Common myeloid progenitor, CD34-positive (primary cell): ENCODE data around the gene MYO1B.

ENCODE experiments used
- CTCF ChIA-PET: fragments of 350-600 bp; sonication (Branson Sonifier 250); formaldehyde crosslinking; loops from one replicate; lab custom pipeline; 2021; ENCODE audit warnings: antibody characterized with exemption; lab: Charles Lee
- POLR2A ChIA-PET: fragments of 350-600 bp; sonication (Branson Sonifier 250); formaldehyde crosslinking; loops from one replicate; lab custom pipeline; 2021; ENCODE audit warnings: antibody characterized with exemption; lab: Charles Lee
- DNase-seq, 3 donors: peaks; one replicate each; pipeline versions ENCODE4 v3.0.0 to v3.0.0-alpha.2; 2013
- H3K27ac ChIP-seq, 2 experiments: 1 replicate in 1 of 2; 2 replicates in 1 of 2; pipeline ENCODE4 v1.7.0; 2013; ENCODE audit warnings: inconsistent platforms in 2 of 2, low read length in 2 of 2, mild to moderate bottlenecking in 2 of 2, low read depth in 1 of 2, moderate library complexity in 1 of 2; ENCODE audit not compliant: severe bottlenecking in 2 of 2, insufficient read depth in 1 of 2, poor library complexity in 1 of 2
- H3K27me3 ChIP-seq, 5 experiments: replicated peaks in 2 of 5; 1 replicate in 3 of 5; 2 replicates in 2 of 5; pipeline versions ENCODE4 v1.6.1 to v1.7.0; 2013; ENCODE audit warnings: low read length in 4 of 5, mild to moderate bottlenecking in 2 of 5, moderate library complexity in 2 of 5, inconsistent platforms in 1 of 5; ENCODE audit not compliant: insufficient read depth in 5 of 5, control insufficient read depth in 4 of 5
- H3K36me3 ChIP-seq, 4 experiments: 1 replicate in 2 of 4; 2 replicates in 2 of 4; pipeline versions ENCODE4 v1.6.1 to v1.7.0; 2013; ENCODE audit warnings: low read length in 3 of 4, control low read depth in 1 of 4, mild to moderate bottlenecking in 1 of 4; ENCODE audit not compliant: control insufficient read depth in 4 of 4, insufficient read depth in 4 of 4
- H3K4me1 ChIP-seq, 4 experiments: 1 replicate in 3 of 4; 2 replicates in 1 of 4; pipeline versions ENCODE4 v1.6.1 to v1.7.1; 2013; ENCODE audit warnings: low read length in 3 of 4, mild to moderate bottlenecking in 3 of 4, control low read depth in 1 of 4, inconsistent platforms in 1 of 4, moderate library complexity in 1 of 4; ENCODE audit not compliant: control insufficient read depth in 4 of 4, insufficient read depth in 4 of 4; ENCODE audit errors: control extremely low read depth in 1 of 4
- H3K4me3 ChIP-seq, 7 experiments: 1 replicate in 4 of 7; 2 replicates in 3 of 7; pipeline versions ENCODE4 v1.5.1 to v1.7.0; 2013; ENCODE audit warnings: mild to moderate bottlenecking in 7 of 7, low read length in 6 of 7, moderate library complexity in 6 of 7, inconsistent platforms in 2 of 7, low read depth in 2 of 7, control low read depth in 1 of 7; ENCODE audit not compliant: insufficient read depth in 4 of 7, control insufficient read depth in 1 of 7; ENCODE audit errors: extremely low read depth in 1 of 7
- H3K9me3 ChIP-seq, 5 experiments: 1 replicate in 4 of 5; 2 replicates in 1 of 5; pipeline versions ENCODE4 v1.6.1 to v1.7.1; 2013; ENCODE audit warnings: low read length in 4 of 5, mild to moderate bottlenecking in 2 of 5, inconsistent platforms in 1 of 5, low read depth in 1 of 5, moderate library complexity in 1 of 5; ENCODE audit not compliant: control insufficient read depth in 4 of 5, insufficient read depth in 2 of 5; ENCODE audit errors: control extremely low read depth in 1 of 5
- WGBS: methylation state at CpG from one replicate; pipeline ENCODE4 v1.1.5; 2013; ENCODE audit not compliant: insufficient coverage; 5-methylcytosine and 5-hydroxymethylcytosine counted together

MYO1B gene

GRCh38 chr2:191389288-191389687, 144.1 kb downstream of the MYO1B start:
- WGBS, result 89% methylated on average over 5 of the region's 5 CpGs
- Histone ChIP-seq H3K27ac (no peak overlapping the region), H3K36me3 (no peaks in the 10 kb centered on the region), H3K4me3 (no peak overlapping the region), H3K27me3 (no peaks in the 10 kb centered on the region), H3K4me1 (no peaks in the 10 kb centered on the region), H3K9me3 (no peaks in the 10 kb centered on the region)
- POLR2A ChIA-PET, result no interaction called here
- CTCF ChIA-PET, result no interaction called here
- DNase-seq, result no peak

GRCh38 chr2:191391171-191391570, 146.0 kb downstream of the MYO1B start:
- ChIA-PET POLR2A (no interaction called here), CTCF (no interaction called here)
- Histone ChIP-seq H3K9me3 (no peaks in the 10 kb centered on the region), H3K27ac (no peak overlapping the region), H3K27me3 (no peaks in the 10 kb centered on the region), H3K4me1 (no peaks in the 10 kb centered on the region), H3K4me3 (no peak overlapping the region), H3K36me3 (no peaks in the 10 kb centered on the region)
- WGBS, result 100% methylated on average over 2 of the region's 3 CpGs
- no peak for DNase-seq

- 100% methylated on average over 2 of the region's 2 CpGs for WGBS
- POLR2A ChIA-PET, result no interaction called here
- no peak overlapping the region for H3K4me3 ChIP-seq
- CTCF ChIA-PET, result no interaction called here
- DNase-seq, result no peak
- no peaks in the 10 kb centered on the region for H3K4me1 ChIP-seq
- H3K27ac ChIP-seq, result no peak overlapping the region
- H3K9me3 ChIP-seq, result no peaks in the 10 kb centered on the region
- H3K27me3 ChIP-seq, result no peaks in the 10 kb centered on the region
- no peaks in the 10 kb centered on the region for H3K36me3 ChIP-seq
Observed at GRCh38 chr2:191394043-191394442, 148.8 kb downstream of the MYO1B start.

- Histone ChIP-seq H3K4me1 (no peaks in the 10 kb centered on the region), H3K36me3 (peaks cover 0 to 3% (median 0%) of the 10 kb centered on the region in 4 experiments), H3K27ac (no peak overlapping the region), H3K4me3 (no peak overlapping the region), H3K9me3 (no peaks in the 10 kb centered on the region), H3K27me3 (no peaks in the 10 kb centered on the region)
- DNase-seq, result no peak
- 100% methylated on average over 3 of the region's 5 CpGs for WGBS
- ChIA-PET CTCF (no interaction called here), POLR2A (no interaction called here)
Observed at GRCh38 chr2:191396794-191397193, 151.6 kb downstream of the MYO1B start.

- Histone ChIP-seq H3K4me3 (no peak overlapping the region), H3K27ac (no peak overlapping the region), H3K4me1 (peaks cover 0 to 5% (median 0%) of the 10 kb centered on the region in 4 experiments), H3K36me3 (peaks cover 0 to 3% (median 0%) of the 10 kb centered on the region in 4 experiments), H3K9me3 (no peaks in the 10 kb centered on the region), H3K27me3 (no peaks in the 10 kb centered on the region)
- WGBS, result 98% methylated on average over 5 of the region's 5 CpGs
- ChIA-PET CTCF (no interaction called here), POLR2A (no interaction called here)
- no peak for DNase-seq
Observed at GRCh38 chr2:191399601-191400000, 154.4 kb downstream of the MYO1B start.

- H3K9me3 ChIP-seq, result no peaks in the 10 kb centered on the region
- H3K36me3 ChIP-seq, result peaks cover 0 to 3% (median 0%) of the 10 kb centered on the region in 4 experiments
- H3K27me3 ChIP-seq, result no peaks in the 10 kb centered on the region
- CTCF ChIA-PET, result interaction anchor here (0.8 kb wide), 1 partner anchor 11 kb away, joined by 3 read pairs; no protein-coding TSS in a partner anchor
- peaks cover 0 to 22% (median 0%) of the 10 kb centered on the region in 4 experiments for H3K4me1 ChIP-seq
- no CpG with 5 or more reads among the region's 1 CpG for WGBS
- H3K4me3 ChIP-seq, result no peak overlapping the region
- no peak overlapping the region for H3K27ac ChIP-seq
- POLR2A ChIA-PET, result no interaction called here
- no peak for DNase-seq
Observed at GRCh38 chr2:191401287-191401686, 156.1 kb downstream of the MYO1B start.

- Histone ChIP-seq H3K4me1 (peaks cover 0 to 24% (median 0%) of the 10 kb centered on the region in 4 experiments), H3K9me3 (no peaks in the 10 kb centered on the region), H3K4me3 (no peak overlapping the region), H3K27me3 (no peaks in the 10 kb centered on the region), H3K36me3 (peaks cover 0 to 3% (median 0%) of the 10 kb centered on the region in 4 experiments), H3K27ac (no peak overlapping the region)
- POLR2A ChIA-PET, result no interaction called here
- 87% methylated on average over 2 of the region's 3 CpGs for WGBS
- CTCF ChIA-PET, result no interaction called here
- DNase-seq, result no peak
Observed at GRCh38 chr2:191402966-191403565, 157.9 kb downstream of the MYO1B start.
